Natural killer cell (primary cell): ENCODE results near the gene TRHDE. TPM values are rescaled to one million over a fixed set of nuclear protein-coding genes. Genes with fewer than 3 reads are reported as not detected.

Experiments
- ATAC-seq, 3 donors: fragments of 150-1000 bp in 2 of 3; fragments of 200-7000 bp in 1 of 3; cut with Tn5 transposase; 1 replicate in 1 of 3; 2 replicates in 2 of 3; pipeline ENCODE4 v1.10.0; 2021; ENCODE audit warnings: mild to moderate bottlenecking in 2 of 3, moderate library complexity in 2 of 3
- DNase-seq, 2 donors: peaks; one replicate each; pipeline versions ENCODE4 v3.0.0 to v3.0.0-alpha.2; 2013 to 2021; ENCODE audit warnings: mixed read lengths in 1 of 2
- H3K27ac ChIP-seq: one replicate; pipeline ENCODE4 v1.5.1; 2013; ENCODE audit warnings: mild to moderate bottlenecking, low read length
- H3K27me3 ChIP-seq: one replicate; pipeline ENCODE4 v1.6.1; 2013; ENCODE audit warnings: low read length; ENCODE audit not compliant: control insufficient read depth, insufficient read depth
- H3K36me3 ChIP-seq: one replicate; pipeline ENCODE4 v1.6.1; 2013; ENCODE audit warnings: low read length; ENCODE audit not compliant: control insufficient read depth, insufficient read depth
- H3K4me1 ChIP-seq: one replicate; pipeline ENCODE4 v1.6.1; 2013; ENCODE audit warnings: low read length; ENCODE audit not compliant: control insufficient read depth, insufficient read depth
- H3K4me3 ChIP-seq: one replicate; pipeline ENCODE4 v1.5.1; 2013; ENCODE audit warnings: low read length
- H3K9me3 ChIP-seq: one replicate; pipeline ENCODE4 v1.6.1; 2013; ENCODE audit warnings: low read length; ENCODE audit not compliant: control insufficient read depth, insufficient read depth
- H3K27ac Mint-ChIP-seq, 2 donors: one replicate each; pipeline ENCODE4 v1.8.0; 2022; ENCODE audit warnings: mild to moderate bottlenecking in 2 of 2, mixed read lengths in 2 of 2, moderate library complexity in 1 of 2
- H3K27me3 Mint-ChIP-seq, 2 donors: one replicate each; pipeline ENCODE4 v1.8.0; 2022; ENCODE audit warnings: low read depth in 2 of 2, mixed read lengths in 2 of 2
- H3K36me3 Mint-ChIP-seq: one replicate; pipeline ENCODE4 v1.8.0; 2022; ENCODE audit warnings: mixed read lengths
- H3K4me1 Mint-ChIP-seq, 2 donors: one replicate each; pipeline ENCODE4 v1.8.0; 2022; ENCODE audit warnings: mixed read lengths in 2 of 2
- H3K4me3 Mint-ChIP-seq: one replicate; pipeline ENCODE4 v1.8.0; 2022; ENCODE audit warnings: mild to moderate bottlenecking, moderate library complexity, mixed read lengths
- H3K9me3 Mint-ChIP-seq, 2 donors: one replicate each; pipeline ENCODE4 v1.8.0; 2022; ENCODE audit warnings: mixed read lengths in 2 of 2
- CTCF ChIP-seq: fragments of 200-600 bp; IDR thresholded peaks from one replicate; pipeline ENCODE4 v1.8.0; 2022; ENCODE audit warnings: antibody characterized with exemption
- WGBS: methylation state at CpG from one replicate; pipeline ENCODE4 v1.1.7; 2013; ENCODE audit warnings: missing lambda C conversion rate; ENCODE audit not compliant: insufficient coverage; 5-methylcytosine and 5-hydroxymethylcytosine counted together
- intact Hi-C: fragments of 100-400 bp; cut with micrococcal nuclease; formaldehyde crosslinking; loops from one replicate; pipeline ENCODE4 v1.14.2; 2022
- total RNA-seq, 4 donors: library from RNA; stranded (reverse); fragments of 120-200 nt in 1 of 4; gene quantifications; one replicate each; pipeline versions ENCODE4 v1.2.3 to v1.2.4, GENCODE V29; 2013 to 2022

Gene TRHDE
- total RNA-seq, 3 donors from 2014 or later (not counting 1 experiment from before 2014, with no cell fraction given) = 0.33 TPM; not detected in 2

DNA sequence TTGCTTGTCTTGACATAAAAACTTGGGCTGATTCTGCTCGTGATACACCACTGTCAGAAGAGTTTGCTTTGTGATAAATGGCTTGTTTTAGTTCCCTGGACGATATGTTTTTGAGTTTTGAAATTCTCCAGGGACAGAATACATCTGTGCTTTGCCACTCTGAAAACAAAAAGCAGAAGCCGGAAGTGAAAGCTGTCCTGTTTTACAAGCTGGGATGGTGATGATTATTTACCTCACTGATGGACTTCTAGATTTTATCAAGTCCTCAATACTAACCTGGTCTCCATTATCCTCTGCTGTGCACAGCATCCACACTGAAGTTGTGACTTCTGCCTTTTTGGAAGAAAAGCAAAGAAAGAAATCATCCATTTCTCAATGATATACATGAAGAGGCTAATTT lies 251.6 kb downstream of the TRHDE start:
- intact Hi-C loops = no loop called here
- no peak overlapping the region for H3K4me3 Mint-ChIP-seq
- Histone ChIP-seq H3K4me1 (no peaks in the 10 kb centered on the region), H3K4me3 (no peak overlapping the region), H3K9me3 (no peaks in the 10 kb centered on the region), H3K36me3 (no peaks in the 10 kb centered on the region), H3K27me3 (no peaks in the 10 kb centered on the region), H3K27ac (no peak overlapping the region)
- no peak overlapping the region for H3K27ac Mint-ChIP-seq
- no peak for TF ChIP-seq CTCF
- H3K9me3 Mint-ChIP-seq = peaks cover 13 to 14% of the 10 kb centered on the region in 2 donors
- no peaks in the 10 kb centered on the region for H3K27me3 Mint-ChIP-seq
- WGBS = 56% methylated on average over 3 of the region's 3 CpGs
- no peak for ATAC-seq
- H3K36me3 Mint-ChIP-seq = no peaks in the 10 kb centered on the region
- DNase-seq = no peak
- H3K4me1 Mint-ChIP-seq = no peaks in the 10 kb centered on the region

GRCh38 chr12:72535212-72535990 lies 263.2 kb downstream of the TRHDE start:
- H3K4me3 Mint-ChIP-seq = no peak overlapping the region
- no peaks in the 10 kb centered on the region for H3K4me1 ChIP-seq
- TF ChIP-seq CTCF = no peak
- no peaks in the 10 kb centered on the region for H3K9me3 ChIP-seq
- no peaks in the 10 kb centered on the region for H3K36me3 ChIP-seq
- no peak overlapping the region for H3K27ac ChIP-seq
- no peak overlapping the region for H3K4me3 ChIP-seq
- intact Hi-C loops = no loop called here
- no peaks in the 10 kb centered on the region for H3K27me3 Mint-ChIP-seq
- H3K36me3 Mint-ChIP-seq = no peaks in the 10 kb centered on the region
- no peaks in the 10 kb centered on the region for H3K27me3 ChIP-seq
- no peak for DNase-seq
- no peaks in the 10 kb centered on the region for H3K4me1 Mint-ChIP-seq
- no CpG with 5 or more reads among the region's 1 CpG for WGBS
- ATAC-seq = no peak
- peaks cover 15 to 33% of the 10 kb centered on the region in 2 donors for H3K9me3 Mint-ChIP-seq
- H3K27ac Mint-ChIP-seq = no peak overlapping the region

- H3K9me3 Mint-ChIP-seq = peaks cover 10 to 24% of the 10 kb centered on the region in 2 donors
- H3K36me3 Mint-ChIP-seq = no peaks in the 10 kb centered on the region
- H3K27ac ChIP-seq = no peak overlapping the region
- no peak for TF ChIP-seq CTCF
- no peaks in the 10 kb centered on the region for H3K4me1 ChIP-seq
- H3K4me1 Mint-ChIP-seq = no peaks in the 10 kb centered on the region
- no peaks in the 10 kb centered on the region for H3K9me3 ChIP-seq
- no peak for DNase-seq
- no peaks in the 10 kb centered on the region for H3K27me3 ChIP-seq
- H3K27ac Mint-ChIP-seq = no peak overlapping the region
- H3K27me3 Mint-ChIP-seq = no peaks in the 10 kb centered on the region
- ATAC-seq = no peak
- H3K4me3 ChIP-seq = no peak overlapping the region
- intact Hi-C loops = no loop called here
- no peaks in the 10 kb centered on the region for H3K36me3 ChIP-seq
- 47% methylated on average over 1 of the region's 1 CpG for WGBS
- H3K4me3 Mint-ChIP-seq = no peak overlapping the region
Observed at GRCh38 chr12:72540811-72541210, 268.6 kb downstream of the TRHDE start.
